ENCODE results near the gene IQCK.

The IQCK gene

DNA sequence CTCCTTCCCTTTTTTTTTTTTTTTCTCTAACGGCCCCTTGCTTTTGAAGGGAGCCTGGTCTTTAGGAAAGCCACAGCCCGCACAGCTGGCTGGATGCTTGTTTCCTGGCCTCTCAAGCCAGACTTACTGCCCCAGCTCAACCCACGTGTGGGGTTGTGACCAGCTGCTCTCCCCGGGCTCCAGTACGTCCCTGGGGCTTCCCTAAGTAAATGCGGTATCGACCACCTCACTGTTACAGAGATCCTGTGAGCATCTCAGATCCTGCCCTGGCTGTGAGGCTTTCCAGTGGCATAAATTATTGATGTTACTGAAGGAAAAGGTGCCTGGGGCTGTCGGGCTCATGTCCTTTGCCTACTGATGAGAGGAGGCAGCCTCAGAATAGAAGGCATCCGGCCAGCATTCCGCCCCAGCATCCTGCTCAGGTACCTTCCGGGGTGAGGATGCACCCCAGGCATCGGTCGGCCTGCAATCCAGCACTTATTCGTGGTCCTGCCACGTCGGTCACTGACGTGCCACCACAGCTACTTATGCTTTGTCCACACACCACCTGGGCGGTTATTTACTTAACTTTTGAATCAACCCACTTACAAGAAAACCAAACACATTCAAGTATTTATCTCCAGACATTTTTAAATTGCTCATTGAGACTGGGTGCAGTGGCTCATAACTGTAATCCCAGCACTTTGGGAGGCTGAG, 156.9 kb downstream of the IQCK start:
- H3K27me3 ChIP-seq (ENCODE audit: control insufficient read depth, low read length) = no peaks in the 10 kb centered on the region
- no peaks in the 10 kb centered on the region for H3K36me3 ChIP-seq (ENCODE audit: control insufficient read depth, low read length)
- no peak overlapping the region for H3K27ac ChIP-seq (ENCODE audit: low read depth, low read length)
- no peaks in the 10 kb centered on the region for H4K20me1 ChIP-seq (ENCODE audit: control insufficient read depth, insufficient read depth, low read depth, low read length)
- TF ChIP-seq, protein P1, sequence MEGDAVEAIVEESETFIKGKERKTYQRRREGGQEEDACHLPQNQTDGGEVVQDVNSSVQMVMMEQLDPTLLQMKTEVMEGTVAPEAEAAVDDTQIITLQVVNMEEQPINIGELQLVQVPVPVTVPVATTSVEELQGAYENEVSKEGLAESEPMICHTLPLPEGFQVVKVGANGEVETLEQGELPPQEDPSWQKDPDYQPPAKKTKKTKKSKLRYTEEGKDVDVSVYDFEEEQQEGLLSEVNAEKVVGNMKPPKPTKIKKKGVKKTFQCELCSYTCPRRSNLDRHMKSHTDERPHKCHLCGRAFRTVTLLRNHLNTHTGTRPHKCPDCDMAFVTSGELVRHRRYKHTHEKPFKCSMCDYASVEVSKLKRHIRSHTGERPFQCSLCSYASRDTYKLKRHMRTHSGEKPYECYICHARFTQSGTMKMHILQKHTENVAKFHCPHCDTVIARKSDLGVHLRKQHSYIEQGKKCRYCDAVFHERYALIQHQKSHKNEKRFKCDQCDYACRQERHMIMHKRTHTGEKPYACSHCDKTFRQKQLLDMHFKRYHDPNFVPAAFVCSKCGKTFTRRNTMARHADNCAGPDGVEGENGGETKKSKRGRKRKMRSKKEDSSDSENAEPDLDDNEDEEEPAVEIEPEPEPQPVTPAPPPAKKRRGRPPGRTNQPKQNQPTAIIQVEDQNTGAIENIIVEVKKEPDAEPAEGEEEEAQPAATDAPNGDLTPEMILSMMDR (IDR thresholded peaks at IDR 0.05; ENCODE audit: low read depth, low read length, poor library complexity, severe bottlenecking) = no peak
- no peak for TF ChIP-seq EZH2phosphoT487 (IDR thresholded peaks at IDR 0.05; ENCODE audit: borderline replicate concordance, low read length)
- no peaks in the 10 kb centered on the region for H3K79me2 ChIP-seq (ENCODE audit: control insufficient read depth, low read length)
- no peaks in the 10 kb centered on the region for H3K4me1 ChIP-seq (ENCODE audit: control insufficient read depth, low read length)
- no peaks in the 10 kb centered on the region for H3K9me2 ChIP-seq (replicated peaks; ENCODE audit: control insufficient read depth, low read length)
- H3K4me2 ChIP-seq (ENCODE audit: low read length) = no peak overlapping the region
- H3K9me3 ChIP-seq (ENCODE audit: control insufficient read depth, insufficient read depth, low read length) = no peaks in the 10 kb centered on the region
- no peak overlapping the region for H3K4me3 ChIP-seq (ENCODE audit: low read length)
- no peaks in the 10 kb centered on the region for H3F3A ChIP-seq (ENCODE audit: control insufficient read depth, insufficient read depth)

DNA sequence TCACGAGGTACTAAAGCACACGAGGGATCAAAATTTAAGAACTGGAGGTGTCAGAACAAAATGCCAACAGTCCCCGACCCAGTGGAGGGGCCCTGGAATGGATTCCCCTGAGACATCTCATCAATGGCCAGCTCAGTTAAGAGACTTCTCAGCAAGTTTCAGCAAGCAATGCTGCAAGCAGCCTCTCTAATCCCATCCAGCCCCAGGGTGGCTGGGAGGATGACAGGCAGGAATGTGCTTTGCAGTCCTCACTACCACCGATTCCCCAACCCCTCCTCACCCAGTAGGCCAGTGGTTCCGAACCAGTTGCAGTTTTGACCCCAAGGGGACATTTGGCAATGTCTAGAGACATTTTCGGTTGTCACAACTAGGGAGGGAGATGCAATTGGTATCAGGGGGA, 157.8 kb downstream of the IQCK start:
- TF ChIP-seq, protein P1 (IDR thresholded peaks at IDR 0.05; ENCODE audit: low read depth, low read length, poor library complexity, severe bottlenecking) = no peak
- TF ChIP-seq EZH2phosphoT487 (IDR thresholded peaks at IDR 0.05; ENCODE audit: borderline replicate concordance, low read length) = no peak
- H4K20me1 ChIP-seq (ENCODE audit: control insufficient read depth, insufficient read depth, low read depth, low read length) = no peaks in the 10 kb centered on the region
- H3K4me1 ChIP-seq (ENCODE audit: control insufficient read depth, low read length) = no peaks in the 10 kb centered on the region
- H3F3A ChIP-seq (ENCODE audit: control insufficient read depth, insufficient read depth) = no peaks in the 10 kb centered on the region
- H3K4me2 ChIP-seq (ENCODE audit: low read length) = no peak overlapping the region
- H3K9me2 ChIP-seq (replicated peaks; ENCODE audit: control insufficient read depth, low read length) = no peaks in the 10 kb centered on the region
- H3K27ac ChIP-seq (ENCODE audit: low read depth, low read length) = no peak overlapping the region
- H3K9me3 ChIP-seq (ENCODE audit: control insufficient read depth, insufficient read depth, low read length) = no peaks in the 10 kb centered on the region
- H3K27me3 ChIP-seq (ENCODE audit: control insufficient read depth, low read length) = no peaks in the 10 kb centered on the region
- H3K36me3 ChIP-seq (ENCODE audit: control insufficient read depth, low read length) = no peaks in the 10 kb centered on the region
- H3K79me2 ChIP-seq (ENCODE audit: control insufficient read depth, low read length) = no peaks in the 10 kb centered on the region
- no peak overlapping the region for H3K4me3 ChIP-seq (ENCODE audit: low read length)

DNA sequence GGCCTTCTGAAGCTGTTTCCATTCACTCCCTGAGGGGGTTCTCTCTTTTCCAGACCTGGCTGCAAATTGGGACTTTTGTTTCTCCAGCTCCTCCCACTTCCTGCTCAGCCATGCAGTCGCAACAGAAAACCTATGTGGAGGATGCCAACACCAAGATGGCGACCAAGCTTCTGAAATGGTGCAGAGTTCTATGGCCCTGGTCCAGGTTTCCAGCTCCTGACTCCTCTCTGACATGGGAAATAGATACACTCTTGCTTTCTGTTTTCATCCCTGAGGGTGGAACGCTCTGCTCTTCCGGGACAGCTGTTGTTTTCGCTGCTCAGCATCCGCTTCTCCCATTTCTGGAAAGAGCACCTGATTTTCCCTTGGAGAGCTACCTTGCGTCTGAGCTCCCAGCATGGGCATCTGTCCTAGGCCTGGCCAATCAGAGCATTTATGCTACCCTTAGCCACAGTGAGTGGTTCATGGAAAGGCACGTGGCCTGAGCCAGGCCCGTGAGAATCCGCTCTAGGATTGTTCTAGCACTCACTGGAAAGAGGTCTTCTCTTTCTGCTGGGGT, 158.5 kb downstream of the IQCK start:
- Histone ChIP-seq H3K4me1 (ENCODE audit: control insufficient read depth, low read length) (no peaks in the 10 kb centered on the region), H3K27me3 (ENCODE audit: control insufficient read depth, low read length) (no peaks in the 10 kb centered on the region), H3K4me2 (ENCODE audit: low read length) (no peak overlapping the region), H3K36me3 (ENCODE audit: control insufficient read depth, low read length) (no peaks in the 10 kb centered on the region), H3K4me3 (ENCODE audit: low read length) (no peak overlapping the region), H3K79me2 (ENCODE audit: control insufficient read depth, low read length) (no peaks in the 10 kb centered on the region), H3F3A (ENCODE audit: control insufficient read depth, insufficient read depth) (no peaks in the 10 kb centered on the region), H4K20me1 (ENCODE audit: control insufficient read depth, insufficient read depth, low read depth, low read length) (no peaks in the 10 kb centered on the region), H3K9me3 (ENCODE audit: control insufficient read depth, insufficient read depth, low read length) (no peaks in the 10 kb centered on the region), H3K9me2 (replicated peaks; ENCODE audit: control insufficient read depth, low read length) (no peaks in the 10 kb centered on the region), H3K27ac (ENCODE audit: low read depth, low read length) (no peak overlapping the region)
- TF ChIP-seq EZH2phosphoT487 (IDR thresholded peaks at IDR 0.05; ENCODE audit: borderline replicate concordance, low read length) = no peak
- TF ChIP-seq, protein P1 (IDR thresholded peaks at IDR 0.05; ENCODE audit: low read depth, low read length, poor library complexity, severe bottlenecking) = no peak

Measured in DOHH2 (cell line).